Esophagus muscularis mucosa (tissue), 3 donors: Measurements from ENCODE around the gene HSD11B2.

ENCODE experiments used
- CTCF ChIP-seq, 3 experiments: fragments of 200-600 bp in 2 of 3; fragments of 450-650 bp in 1 of 3; sonication (generic) in 2 of 3; IDR thresholded peaks; one replicate each; pipeline ENCODE4 v1.5.1; 2017 to 2019; ENCODE audit warnings: antibody characterized with exemption in 3 of 3, mild to moderate bottlenecking in 2 of 3, moderate library complexity in 1 of 3
- POLR2A ChIP-seq: fragments of 450-650 bp; IDR thresholded peaks from one replicate; pipeline ENCODE4 v1.6.1; 2017; ENCODE audit warnings: antibody characterized with exemption, moderate library complexity, mild to moderate bottlenecking, low read depth
- POLR2AphosphoS5 ChIP-seq, 2 donors: sonication (generic); formaldehyde crosslinking; IDR thresholded peaks; one replicate each; pipeline ENCODE4 v1.6.1; 2017; ENCODE audit warnings: antibody characterized with exemption in 2 of 2

GRCh38 chr16:67471758-67472384 lies 41.0 kb downstream of the HSD11B2 start:
- no peak for TF ChIP-seq POLR2AphosphoS5 (IDR thresholded peaks at IDR 0.05)
- TF ChIP-seq CTCF (IDR thresholded peaks at IDR 0.05), result no peak
- TF ChIP-seq POLR2A, result no peak
